ENCODE results near the gene TBCK. TPM values are rescaled to one million over a fixed set of nuclear protein-coding genes. Genes with fewer than 3 reads are reported as not detected.

The TBCK gene
- total and polyA plus RNA-seq, 2 experiments from 2014 or later = 13.9 to 28.9 TPM

DNA sequence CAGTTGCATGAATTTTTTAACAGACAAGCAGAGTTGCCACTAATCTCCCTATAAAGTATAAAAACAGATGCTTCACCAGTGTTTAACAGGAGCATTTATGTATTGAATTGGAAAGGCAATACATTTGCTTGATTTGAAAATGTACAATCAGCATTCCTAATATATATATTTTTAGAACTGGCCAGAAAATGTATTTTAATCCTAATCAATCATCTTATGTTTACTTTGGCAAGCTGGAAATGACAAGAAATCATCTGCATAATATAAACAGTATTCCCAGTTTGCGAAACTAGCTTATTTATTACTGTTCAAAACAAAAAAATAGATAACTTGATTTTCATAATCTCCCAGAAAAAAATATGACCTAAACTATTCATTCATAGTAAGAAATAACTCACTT, 123.9 kb downstream of the TBCK start (continued):
- TF ChIP-seq, protein P1, sequence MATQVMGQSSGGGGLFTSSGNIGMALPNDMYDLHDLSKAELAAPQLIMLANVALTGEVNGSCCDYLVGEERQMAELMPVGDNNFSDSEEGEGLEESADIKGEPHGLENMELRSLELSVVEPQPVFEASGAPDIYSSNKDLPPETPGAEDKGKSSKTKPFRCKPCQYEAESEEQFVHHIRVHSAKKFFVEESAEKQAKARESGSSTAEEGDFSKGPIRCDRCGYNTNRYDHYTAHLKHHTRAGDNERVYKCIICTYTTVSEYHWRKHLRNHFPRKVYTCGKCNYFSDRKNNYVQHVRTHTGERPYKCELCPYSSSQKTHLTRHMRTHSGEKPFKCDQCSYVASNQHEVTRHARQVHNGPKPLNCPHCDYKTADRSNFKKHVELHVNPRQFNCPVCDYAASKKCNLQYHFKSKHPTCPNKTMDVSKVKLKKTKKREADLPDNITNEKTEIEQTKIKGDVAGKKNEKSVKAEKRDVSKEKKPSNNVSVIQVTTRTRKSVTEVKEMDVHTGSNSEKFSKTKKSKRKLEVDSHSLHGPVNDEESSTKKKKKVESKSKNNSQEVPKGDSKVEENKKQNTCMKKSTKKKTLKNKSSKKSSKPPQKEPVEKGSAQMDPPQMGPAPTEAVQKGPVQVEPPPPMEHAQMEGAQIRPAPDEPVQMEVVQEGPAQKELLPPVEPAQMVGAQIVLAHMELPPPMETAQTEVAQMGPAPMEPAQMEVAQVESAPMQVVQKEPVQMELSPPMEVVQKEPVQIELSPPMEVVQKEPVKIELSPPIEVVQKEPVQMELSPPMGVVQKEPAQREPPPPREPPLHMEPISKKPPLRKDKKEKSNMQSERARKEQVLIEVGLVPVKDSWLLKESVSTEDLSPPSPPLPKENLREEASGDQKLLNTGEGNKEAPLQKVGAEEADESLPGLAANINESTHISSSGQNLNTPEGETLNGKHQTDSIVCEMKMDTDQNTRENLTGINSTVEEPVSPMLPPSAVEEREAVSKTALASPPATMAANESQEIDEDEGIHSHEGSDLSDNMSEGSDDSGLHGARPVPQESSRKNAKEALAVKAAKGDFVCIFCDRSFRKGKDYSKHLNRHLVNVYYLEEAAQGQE (IDR thresholded peaks at IDR 0.05; ENCODE audit: unreplicated experiment) = no peak
- TF ChIP-seq EZH2phosphoT487 (IDR thresholded peaks at IDR 0.05; ENCODE audit: unreplicated experiment) (no peak), JUNB (IDR thresholded peaks at IDR 0.05; ENCODE audit: unreplicated experiment) (no peak), ZNF331 (CRISPR knock-in tag; IDR thresholded peaks at IDR 0.05; ENCODE audit: low read depth) (no peak)
- TF ChIP-seq, protein P2, sequence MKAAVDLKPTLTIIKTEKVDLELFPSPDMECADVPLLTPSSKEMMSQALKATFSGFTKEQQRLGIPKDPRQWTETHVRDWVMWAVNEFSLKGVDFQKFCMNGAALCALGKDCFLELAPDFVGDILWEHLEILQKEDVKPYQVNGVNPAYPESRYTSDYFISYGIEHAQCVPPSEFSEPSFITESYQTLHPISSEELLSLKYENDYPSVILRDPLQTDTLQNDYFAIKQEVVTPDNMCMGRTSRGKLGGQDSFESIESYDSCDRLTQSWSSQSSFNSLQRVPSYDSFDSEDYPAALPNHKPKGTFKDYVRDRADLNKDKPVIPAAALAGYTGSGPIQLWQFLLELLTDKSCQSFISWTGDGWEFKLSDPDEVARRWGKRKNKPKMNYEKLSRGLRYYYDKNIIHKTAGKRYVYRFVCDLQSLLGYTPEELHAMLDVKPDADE (IDR thresholded peaks at IDR 0.05) = no peak
- TF ChIP-seq, protein P3, sequence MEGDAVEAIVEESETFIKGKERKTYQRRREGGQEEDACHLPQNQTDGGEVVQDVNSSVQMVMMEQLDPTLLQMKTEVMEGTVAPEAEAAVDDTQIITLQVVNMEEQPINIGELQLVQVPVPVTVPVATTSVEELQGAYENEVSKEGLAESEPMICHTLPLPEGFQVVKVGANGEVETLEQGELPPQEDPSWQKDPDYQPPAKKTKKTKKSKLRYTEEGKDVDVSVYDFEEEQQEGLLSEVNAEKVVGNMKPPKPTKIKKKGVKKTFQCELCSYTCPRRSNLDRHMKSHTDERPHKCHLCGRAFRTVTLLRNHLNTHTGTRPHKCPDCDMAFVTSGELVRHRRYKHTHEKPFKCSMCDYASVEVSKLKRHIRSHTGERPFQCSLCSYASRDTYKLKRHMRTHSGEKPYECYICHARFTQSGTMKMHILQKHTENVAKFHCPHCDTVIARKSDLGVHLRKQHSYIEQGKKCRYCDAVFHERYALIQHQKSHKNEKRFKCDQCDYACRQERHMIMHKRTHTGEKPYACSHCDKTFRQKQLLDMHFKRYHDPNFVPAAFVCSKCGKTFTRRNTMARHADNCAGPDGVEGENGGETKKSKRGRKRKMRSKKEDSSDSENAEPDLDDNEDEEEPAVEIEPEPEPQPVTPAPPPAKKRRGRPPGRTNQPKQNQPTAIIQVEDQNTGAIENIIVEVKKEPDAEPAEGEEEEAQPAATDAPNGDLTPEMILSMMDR (conservative IDR thresholded peaks at IDR 0.05; ENCODE audit: low read depth in 2 of 2) = no peak

DNA sequence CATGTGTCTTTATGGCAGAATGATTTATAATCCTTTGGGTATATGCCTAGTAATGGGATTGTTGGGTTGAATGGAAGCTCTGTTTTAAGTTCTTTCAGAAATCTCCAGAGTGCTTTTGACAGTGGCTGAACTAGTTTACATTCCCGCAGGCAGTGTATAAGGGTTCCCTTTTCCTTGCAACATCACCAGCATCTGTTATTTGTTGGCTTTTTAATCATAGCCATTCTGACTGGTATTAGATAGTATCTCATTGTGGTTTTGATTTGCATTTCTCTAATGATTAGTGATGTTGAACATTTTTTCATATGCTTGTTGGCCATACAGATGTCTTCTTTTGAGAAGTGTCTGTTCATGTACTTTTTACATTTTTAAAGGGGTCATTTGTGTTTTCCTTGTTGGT, 129.8 kb downstream of the TBCK start:
- H2AFZ ChIP-seq = no peak overlapping the region
- Mint-ChIP-seq H3K9me3 (peaks cover 13% of the 10 kb centered on the region; the same call in 2 of the 3 replicates), H3K36me3 (ENCODE audit: low read depth) (peaks cover 23% of the 10 kb centered on the region), H3K27me3 (ENCODE audit: insufficient read depth, low read depth, poor library complexity) (no peaks in the 10 kb centered on the region), H3K27ac (no peak overlapping the region), H3K4me1 (no peaks in the 10 kb centered on the region), H3K4me3 (no peak overlapping the region)
- ATAC-seq (no peak), DNase-seq (ENCODE audit: low spot score) (no peak)
- H3K4me1 ChIP-seq (ENCODE audit: insufficient read depth) = no peaks in the 10 kb centered on the region
- H3K27ac ChIP-seq (ENCODE audit: low read depth) = no peak overlapping the region
- H4K20me1 ChIP-seq (replicated peaks; ENCODE audit: insufficient read depth) = no peaks in the 10 kb centered on the region
- no peak overlapping the region for H3K4me2 ChIP-seq
- H3K4me3 ChIP-seq = no peak overlapping the region
- H3F3A ChIP-seq (replicated peaks; ENCODE audit: low read depth) = no peaks in the 10 kb centered on the region
- H3K9me2 ChIP-seq (ENCODE audit: insufficient read depth) = no peaks in the 10 kb centered on the region
- no peaks in the 10 kb centered on the region for H3K36me3 ChIP-seq (ENCODE audit: insufficient read depth)
- H3K79me2 ChIP-seq (replicated peaks; ENCODE audit: insufficient read depth) = no peaks in the 10 kb centered on the region
- H3K27me3 ChIP-seq (ENCODE audit: insufficient read depth) = no peaks in the 10 kb centered on the region
- TF ChIP-seq EZH2 (IDR thresholded peaks at IDR 0.05; ENCODE audit: low read depth, unreplicated experiment) (no peak), ZNF331 (CRISPR knock-in tag; IDR thresholded peaks at IDR 0.05; ENCODE audit: low read depth) (no peak), POLR2AphosphoS5 (IDR thresholded peaks at IDR 0.05; ENCODE audit: low read depth) (no peak), CREB1 (CRISPR knock-in tag; IDR thresholded peaks at IDR 0.05; ENCODE audit: low read depth) (no peak)
- TF ChIP-seq, protein P1 (IDR thresholded peaks at IDR 0.05; ENCODE audit: unreplicated experiment) = no peak
- TF ChIP-seq, protein P2 (IDR thresholded peaks at IDR 0.05) = no peak

Measured in GM23338 (cell line).